ENCODE results near the gene LCE1A.

The LCE1A gene

GRCh38 chr1:152811050-152811449 lies 16.2 kb upstream of the LCE1A start:
- TF ChIP-seq PPARA (CRISPR knock-in tag; IDR thresholded peaks at IDR 0.05; ENCODE audit: borderline replicate concordance), result no peak
- no peak for TF ChIP-seq ZNF565 (CRISPR knock-in tag; conservative IDR thresholded peaks at IDR 0.05; ENCODE audit: low read depth)
- TF ChIP-seq POU6F1 (CRISPR knock-in tag; IDR thresholded peaks at IDR 0.05; ENCODE audit: borderline replicate concordance, low read depth), result no peak
- no peak for TF ChIP-seq CREB5 (CRISPR knock-in tag; IDR thresholded peaks at IDR 0.05; ENCODE audit: low read depth)
- no peak for TF ChIP-seq CSDC2 (CRISPR knock-in tag; IDR thresholded peaks at IDR 0.05)
- no peak for TF ChIP-seq ZNF70 (CRISPR knock-in tag; IDR thresholded peaks at IDR 0.05)
- no peak for TF ChIP-seq ZFP3 (CRISPR knock-in tag; IDR thresholded peaks at IDR 0.05)
- TF ChIP-seq TOX (CRISPR knock-in tag; IDR thresholded peaks at IDR 0.05; ENCODE audit: borderline replicate concordance), result no peak
- no peak for TF ChIP-seq ISL1 (CRISPR knock-in tag; IDR thresholded peaks at IDR 0.05)
- TF ChIP-seq ARNTL (CRISPR knock-in tag; IDR thresholded peaks at IDR 0.05; ENCODE audit: borderline replicate concordance, low read depth), result no peak
- no peak for TF ChIP-seq OSR1 (CRISPR knock-in tag; IDR thresholded peaks at IDR 0.05)
- TF ChIP-seq ZC3H10 (CRISPR knock-in tag; IDR thresholded peaks at IDR 0.05), result no peak
- TF ChIP-seq BACH2 (CRISPR knock-in tag; IDR thresholded peaks at IDR 0.05; ENCODE audit: borderline replicate concordance), result no peak
- TF ChIP-seq ZNF8 (CRISPR knock-in tag; IDR thresholded peaks at IDR 0.05), result no peak
- no peak for TF ChIP-seq RARB (CRISPR knock-in tag; IDR thresholded peaks at IDR 0.05)
- no peak for ATAC-seq

GRCh38 chr1:152811671-152812070 lies 15.6 kb upstream of the LCE1A start, which contains the start of gene LCE1B:
LCE1B (plus strand) TSS chr1:152811971; CDS start chr1:152812447, 476 bp downstream.
- TF ChIP-seq TCF4 (CRISPR knock-in tag; IDR thresholded peaks at IDR 0.05; ENCODE audit: borderline replicate concordance) (no peak), POU6F1 (CRISPR knock-in tag; IDR thresholded peaks at IDR 0.05; ENCODE audit: borderline replicate concordance, low read depth) (no peak), GLIS3 (CRISPR knock-in tag; IDR thresholded peaks at IDR 0.05) (no peak), CREB5 (CRISPR knock-in tag; IDR thresholded peaks at IDR 0.05; ENCODE audit: low read depth) (no peak), PATZ1 (CRISPR knock-in tag; IDR thresholded peaks at IDR 0.05; ENCODE audit: borderline replicate concordance) (no peak), RARB (CRISPR knock-in tag; IDR thresholded peaks at IDR 0.05) (no peak), PPARA (CRISPR knock-in tag; IDR thresholded peaks at IDR 0.05; ENCODE audit: borderline replicate concordance) (no peak), ESRRG (CRISPR knock-in tag; IDR thresholded peaks at IDR 0.05) (no peak), ARNTL (CRISPR knock-in tag; IDR thresholded peaks at IDR 0.05; ENCODE audit: borderline replicate concordance, low read depth) (no peak), CSRNP3 (CRISPR knock-in tag; IDR thresholded peaks at IDR 0.05) (no peak)
- ATAC-seq, result no peak

GRCh38 chr1:152817309-152817708 lies 10.0 kb upstream of the LCE1A start:
- no peak for TF ChIP-seq BACH2 (CRISPR knock-in tag; IDR thresholded peaks at IDR 0.05; ENCODE audit: borderline replicate concordance)

More at GRCh38 chr1:152817309-152817708, 10.0 kb upstream of the LCE1A start:
- no peak for ATAC-seq

Measured in SK-N-SH treated with all-trans-retinoic acid at 6 μM for 48 hours (cell line).